OCI-LY3 (cell line): ENCODE results near the gene UGT1A1.
"Not testable (repeated sequence)": the region's sequence is repeated elsewhere in the genome, so short reads cannot be mapped to it uniquely, and the experiment has no call there.

Source experiments
- H2AFZ ChIP-seq: fragments of 200-600, 300-600 bp; shearing (Covaris generic); 2 replicates; pipeline ENCODE4 v1.6.0; 2014; ENCODE audit warnings: antibody characterized with exemption, low read depth, low read length
- H3K27ac ChIP-seq: fragments of 200-600, 300-600 bp; sonication (generic); 2 replicates; pipeline ENCODE4 v1.5.1; 2014; ENCODE audit warnings: mild to moderate bottlenecking, low read length, moderate library complexity, mixed read lengths
- H3K27me3 ChIP-seq: fragments of 200-600, 300-600 bp; sonication (generic); 2 replicates; pipeline ENCODE4 v1.6.1; 2014; ENCODE audit warnings: low read depth, low read length, mixed read lengths
- H3K36me3 ChIP-seq: fragments of 200-600, 300-600 bp; sonication (generic); replicated peaks from 2 replicates; pipeline ENCODE3; 2014; ENCODE audit warnings: low read depth, low read length, mixed read lengths
- H3K4me1 ChIP-seq: fragments of 300-600, 200-600 bp; sonication (generic); 2 replicates; pipeline ENCODE4 v1.6.1; 2014; ENCODE audit warnings: low read length, mixed read lengths
- H3K4me2 ChIP-seq: fragments of 200-600, 300-600 bp; sonication (generic); 2 replicates; pipeline ENCODE4 v1.6.1; 2014; ENCODE audit warnings: low read length, mixed read lengths
- H3K4me3 ChIP-seq: fragments of 300-600, 200-600 bp; sonication (generic); 2 replicates; pipeline ENCODE4 v1.5.1; 2014; ENCODE audit warnings: antibody characterized with exemption, mild to moderate bottlenecking, low read length, moderate library complexity
- H3K79me2 ChIP-seq: fragments of 300-600, 200-600 bp; shearing (Covaris generic); 2 replicates; pipeline ENCODE4 v1.6.1; 2014; ENCODE audit warnings: mild to moderate bottlenecking, low read length, mixed read lengths
- H3K9ac ChIP-seq: fragments of 300-600, 200-600 bp; shearing (Covaris generic); 2 replicates; pipeline ENCODE4 v1.6.0; 2014; ENCODE audit warnings: mild to moderate bottlenecking, low read length, moderate library complexity
- H3K9me3 ChIP-seq: fragments of 200-600, 300-600 bp; shearing (Covaris generic); 2 replicates; pipeline ENCODE4 v1.6.1; 2014; ENCODE audit warnings: low read length, mixed read lengths; ENCODE audit not compliant: insufficient read depth
- H4K20me1 ChIP-seq: fragments of 200-600, 300-600 bp; sonication (generic); 2 replicates; pipeline ENCODE4 v1.6.1; 2016; ENCODE audit warnings: low read length, mixed read lengths; ENCODE audit not compliant: insufficient read depth
- EZH2phosphoT487 ChIP-seq: fragments of 200-600 bp; shearing (Covaris generic); IDR thresholded peaks from 2 replicates; pipeline ENCODE4 v1.6.1; 2018; ENCODE audit warnings: antibody characterized with exemption, mixed run types, low read depth
- TF ChIP-seq, protein P1 (sequence below): fragments of 200-600, 300-600 bp; sonication (generic); IDR thresholded peaks from 2 replicates; pipeline ENCODE4 v1.5.1; 2014; ENCODE audit warnings: antibody characterized with exemption, low read length, low read depth

UGT1A1 gene

DNA sequence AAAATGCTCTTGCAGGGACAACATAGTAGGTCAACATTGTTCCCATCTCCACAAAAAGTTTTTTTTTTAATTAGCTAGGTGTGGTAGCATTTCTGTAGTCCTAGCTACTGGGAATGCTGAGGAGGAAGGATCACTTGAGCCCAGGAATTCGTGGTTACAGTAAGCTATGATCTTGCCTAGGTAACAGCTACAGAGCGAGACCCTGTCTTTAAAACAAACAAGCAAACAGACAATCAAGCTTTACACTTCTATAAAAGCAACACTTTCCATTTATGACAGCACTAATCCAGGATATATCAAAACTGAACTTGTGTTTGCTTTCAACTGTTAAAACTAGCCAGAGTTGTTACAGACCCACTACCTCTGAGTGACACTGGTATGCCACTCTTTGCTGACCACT, 19.2 kb upstream of the UGT1A1 start:
- Histone ChIP-seq H3K4me3 (no peak overlapping the region), H3K4me2 (no peak overlapping the region), H3K27me3 (no peaks in the 10 kb centered on the region), H4K20me1 (no peaks in the 10 kb centered on the region), H3K9me3 (no peaks in the 10 kb centered on the region), H3K4me1 (no peaks in the 10 kb centered on the region), H3K27ac (no peak overlapping the region), H2AFZ (no peak overlapping the region), H3K79me2 (no peaks in the 10 kb centered on the region), H3K36me3 (no peaks in the 10 kb centered on the region), H3K9ac (no peak overlapping the region)
- no peak for TF ChIP-seq EZH2phosphoT487
- TF ChIP-seq, protein P1, sequence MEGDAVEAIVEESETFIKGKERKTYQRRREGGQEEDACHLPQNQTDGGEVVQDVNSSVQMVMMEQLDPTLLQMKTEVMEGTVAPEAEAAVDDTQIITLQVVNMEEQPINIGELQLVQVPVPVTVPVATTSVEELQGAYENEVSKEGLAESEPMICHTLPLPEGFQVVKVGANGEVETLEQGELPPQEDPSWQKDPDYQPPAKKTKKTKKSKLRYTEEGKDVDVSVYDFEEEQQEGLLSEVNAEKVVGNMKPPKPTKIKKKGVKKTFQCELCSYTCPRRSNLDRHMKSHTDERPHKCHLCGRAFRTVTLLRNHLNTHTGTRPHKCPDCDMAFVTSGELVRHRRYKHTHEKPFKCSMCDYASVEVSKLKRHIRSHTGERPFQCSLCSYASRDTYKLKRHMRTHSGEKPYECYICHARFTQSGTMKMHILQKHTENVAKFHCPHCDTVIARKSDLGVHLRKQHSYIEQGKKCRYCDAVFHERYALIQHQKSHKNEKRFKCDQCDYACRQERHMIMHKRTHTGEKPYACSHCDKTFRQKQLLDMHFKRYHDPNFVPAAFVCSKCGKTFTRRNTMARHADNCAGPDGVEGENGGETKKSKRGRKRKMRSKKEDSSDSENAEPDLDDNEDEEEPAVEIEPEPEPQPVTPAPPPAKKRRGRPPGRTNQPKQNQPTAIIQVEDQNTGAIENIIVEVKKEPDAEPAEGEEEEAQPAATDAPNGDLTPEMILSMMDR = no peak

DNA sequence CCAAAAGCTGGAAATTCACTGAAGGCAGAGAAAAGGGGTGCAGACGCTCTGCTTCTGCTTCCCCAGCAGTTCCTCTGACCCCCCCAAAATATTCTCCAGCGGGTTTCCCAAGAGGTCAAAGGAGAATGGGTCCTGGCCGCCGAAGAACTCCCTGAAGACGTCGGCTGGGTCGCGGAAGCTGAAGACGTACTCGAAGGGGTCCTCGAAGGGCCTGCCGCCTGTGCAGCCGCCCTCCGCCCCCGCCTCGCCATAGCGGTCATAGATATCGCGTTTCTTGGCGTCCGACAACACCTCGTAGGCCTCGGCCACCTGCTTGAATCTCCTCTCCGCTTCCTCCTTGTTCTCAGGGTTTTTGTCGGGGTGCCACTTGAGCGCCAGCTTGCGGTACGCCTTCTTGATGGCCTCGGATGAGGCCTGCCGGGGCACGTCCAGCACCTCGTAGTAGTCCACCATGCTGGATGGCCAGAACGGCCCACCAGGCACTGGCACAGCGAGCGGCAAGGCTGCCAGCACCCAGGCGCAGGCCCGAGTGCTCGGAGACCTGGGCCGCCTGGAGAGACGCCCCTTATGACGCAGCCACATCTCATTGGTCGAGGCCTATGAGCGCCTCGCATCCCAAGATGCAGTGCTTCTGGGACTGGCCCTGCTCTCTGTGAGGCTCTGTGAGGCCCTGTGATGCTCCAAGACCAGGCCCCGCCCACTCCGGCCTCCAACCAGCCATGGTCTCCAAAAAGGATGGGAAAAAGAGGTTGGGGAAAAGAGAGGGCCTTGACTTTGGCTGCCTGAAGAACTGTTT, 16.4 kb upstream of the UGT1A1 start:
- Histone ChIP-seq H3K79me2 (no peaks in the 10 kb centered on the region), H3K4me2 (no peak overlapping the region), H3K27ac (no peak overlapping the region), H4K20me1 (no peaks in the 10 kb centered on the region), H3K9ac (no peak overlapping the region), H3K36me3 (no peaks in the 10 kb centered on the region), H3K4me1 (no peaks in the 10 kb centered on the region), H3K9me3 (no peaks in the 10 kb centered on the region), H2AFZ (no peak overlapping the region), H3K4me3 (no peak overlapping the region), H3K27me3 (no peaks in the 10 kb centered on the region)
- TF ChIP-seq, protein P1 = no peak
- no peak for TF ChIP-seq EZH2phosphoT487

DNA sequence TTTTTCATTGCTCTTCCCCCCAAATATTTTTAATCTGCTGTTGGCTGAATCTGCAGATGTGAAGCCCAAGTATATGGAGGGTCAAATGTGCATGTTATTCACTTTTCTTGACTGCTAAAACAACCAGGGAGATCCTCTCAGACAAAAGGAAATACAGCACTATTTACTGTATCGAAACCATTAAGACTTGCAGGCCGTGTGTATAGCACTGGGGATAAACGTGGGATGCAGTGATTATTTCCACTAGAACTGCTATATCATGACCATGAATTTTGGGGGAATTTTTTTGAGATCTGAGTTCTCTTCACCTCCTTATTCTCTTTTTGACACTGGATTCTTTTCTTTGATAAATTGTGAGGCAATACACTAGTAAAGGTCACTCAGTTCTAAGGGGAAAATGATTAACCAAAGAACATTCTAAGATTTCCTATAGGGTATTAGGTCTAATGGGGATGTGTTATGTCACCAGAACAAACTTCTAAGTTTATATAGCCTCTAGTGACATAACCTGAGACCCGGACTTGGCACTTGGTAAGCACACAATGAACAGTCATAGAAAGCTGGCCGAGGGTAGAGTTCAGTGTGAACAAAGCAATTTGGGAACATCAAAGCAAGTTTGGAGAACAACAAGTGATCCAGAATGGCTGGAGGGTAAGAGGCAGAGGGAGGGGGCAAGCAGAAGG, 14.9 kb upstream of the UGT1A1 start:
- no peak for TF ChIP-seq EZH2phosphoT487
- TF ChIP-seq, protein P1 = no peak
- Histone ChIP-seq H3K27ac (no peak overlapping the region), H3K79me2 (no peaks in the 10 kb centered on the region), H3K4me3 (no peak overlapping the region), H3K9me3 (no peaks in the 10 kb centered on the region), H3K4me2 (no peak overlapping the region), H3K9ac (no peak overlapping the region), H3K27me3 (no peaks in the 10 kb centered on the region), H3K36me3 (no peaks in the 10 kb centered on the region), H4K20me1 (no peaks in the 10 kb centered on the region), H3K4me1 (no peaks in the 10 kb centered on the region), H2AFZ (no peak overlapping the region)

DNA sequence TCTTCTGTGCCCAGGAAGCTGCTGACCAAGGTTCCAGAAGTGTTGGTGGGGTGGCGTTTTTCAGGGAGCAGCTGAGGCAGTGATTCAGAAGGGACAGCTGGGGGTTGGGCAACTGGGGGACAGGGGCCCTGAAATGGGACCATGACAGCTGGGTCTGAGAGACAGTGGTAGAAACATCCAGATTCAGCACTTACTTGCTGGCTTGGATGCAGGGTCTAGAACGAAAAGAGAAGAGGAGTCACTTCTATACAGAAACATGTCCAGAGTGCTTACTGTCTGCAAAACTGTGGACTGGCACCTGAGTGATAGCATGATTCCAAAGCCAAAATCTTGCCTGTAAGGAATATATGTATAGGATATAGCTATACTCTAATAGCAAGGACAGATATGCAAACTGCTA, 14.2 kb upstream of the UGT1A1 start:
- not testable (repeated sequence) for H3K4me1 ChIP-seq, H3K27ac ChIP-seq, H3K4me3 ChIP-seq, H3K36me3 ChIP-seq, H3K9me3 ChIP-seq, H3K27me3 ChIP-seq, H4K20me1 ChIP-seq, H2AFZ ChIP-seq, H3K4me2 ChIP-seq, H3K9ac ChIP-seq, H3K79me2 ChIP-seq
